ENCODE results near the gene EED. TPM values are rescaled to one million over a fixed set of nuclear protein-coding genes. Genes with fewer than 3 reads are reported as not detected.

The EED gene
- total and polyA plus RNA-seq, 9 of the 15 experiments (the other 6 are each of a cell fraction or from before 2014, with no cell fraction given), result 33.0 to 110 (median 55.1) TPM

GRCh38 chr11:86207413-86207812 is 37.1 kb upstream of the EED start:
- H3K9ac ChIP-seq (ENCODE audit: insufficient read depth in 1 of 2, low read depth in 2 of 2, low read length in 2 of 2), result no peak overlapping the region
- no peaks in the 10 kb centered on the region for H3K27me3 ChIP-seq (ENCODE audit: control insufficient read depth in 2 of 2, insufficient read depth in 2 of 2, low read length in 2 of 2)
- ChIA-PET POLR2A (interaction anchor here (0.6 kb wide), 1 partner anchor 555 kb away, joined by 4 read pairs; no protein-coding TSS in a partner anchor), CTCF (ENCODE audit: low intra/inter-chr PET ratio) (no interaction called here)
- peak; percentile 96 for TF ChIP-seq ZNF583 (CRISPR knock-in tag; IDR thresholded peaks at IDR 0.05)
- TF ChIP-seq, protein P1, sequence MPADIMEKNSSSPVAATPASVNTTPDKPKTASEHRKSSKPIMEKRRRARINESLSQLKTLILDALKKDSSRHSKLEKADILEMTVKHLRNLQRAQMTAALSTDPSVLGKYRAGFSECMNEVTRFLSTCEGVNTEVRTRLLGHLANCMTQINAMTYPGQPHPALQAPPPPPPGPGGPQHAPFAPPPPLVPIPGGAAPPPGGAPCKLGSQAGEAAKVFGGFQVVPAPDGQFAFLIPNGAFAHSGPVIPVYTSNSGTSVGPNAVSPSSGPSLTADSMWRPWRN (IDR thresholded peaks at IDR 0.05; ENCODE audit: low read depth), result no peak
- H3K27ac ChIP-seq (ENCODE audit: extremely low read depth, low read depth, low read length), result no peak overlapping the region
- no peak for FAIRE-seq
- H3K79me2 ChIP-seq (ENCODE audit: control insufficient read depth, insufficient read depth, low read length), result no peaks in the 10 kb centered on the region
- peaks cover 7 to 21% of the 10 kb centered on the region in 2 experiments for H3K4me1 ChIP-seq (replicated peaks in 1 of 2; ENCODE audit: control insufficient read depth in 2 of 2, insufficient read depth in 2 of 2, low read length in 2 of 2)
- no peak for ATAC-seq
- intact Hi-C loops (cut with micrococcal nuclease) (no loop called here), in situ Hi-C loops (cut with MboI) (no loop called here)
- H3K36me3 ChIP-seq (ENCODE audit: control insufficient read depth, insufficient read depth, low read length), result no peaks in the 10 kb centered on the region
- no peaks in the 10 kb centered on the region for H3K9me1 ChIP-seq (ENCODE audit: control insufficient read depth, insufficient read depth, low read length)
- WGBS (ENCODE audit: insufficient coverage, low coverage, missing lambda C conversion rate), result 61% methylated on average over 2 of the region's 2 CpGs
- no TSS peak for BruUV-seq (replicated peaks)
- H3K9me3 ChIP-seq (replicated peaks; ENCODE audit: control insufficient read depth, insufficient read depth, low read depth, low read length), result no peaks in the 10 kb centered on the region
- no peaks in the 10 kb centered on the region for H4K20me1 ChIP-seq (replicated peaks; ENCODE audit: control insufficient read depth, insufficient read depth, low read length)
- H2AFZ ChIP-seq (ENCODE audit: low read depth, low read length), result no peak overlapping the region
- no peak for DNase-seq (ENCODE audit: extremely low read depth in 1 of 4, low spot score in 3 of 4)
- no peak overlapping the region for H3K4me2 ChIP-seq (ENCODE audit: insufficient read depth, low read length)
- no peak overlapping the region for H3K4me3 ChIP-seq

DNA sequence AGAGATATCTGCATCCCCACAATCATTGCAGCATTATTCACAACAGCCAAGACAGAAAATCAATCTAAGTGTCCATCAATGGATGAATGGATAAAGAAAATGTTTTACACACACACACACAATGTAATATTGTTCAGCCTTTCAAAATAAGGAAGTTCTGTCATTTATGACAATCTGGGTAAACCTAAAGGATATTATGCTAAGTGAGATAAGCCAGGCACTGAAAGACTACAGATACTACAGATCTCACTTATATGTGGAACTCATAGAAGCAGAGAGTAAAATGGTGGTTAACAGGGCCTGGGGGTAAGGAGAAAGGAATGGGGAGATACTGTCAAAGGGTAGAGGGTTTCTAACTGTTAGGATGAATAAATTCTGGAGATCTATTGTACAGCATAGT is 36.0 kb upstream of the EED start:
- ATAC-seq (peak; percentile 16; the same call in 1 of the 3 replicates), DNase-seq (ENCODE audit: extremely low read depth in 1 of 4, low spot score in 3 of 4) (no peak), FAIRE-seq (peak; percentile 40)
- Histone ChIP-seq H3K4me3 (no peak overlapping the region), H3K27me3 (ENCODE audit: control insufficient read depth in 2 of 2, insufficient read depth in 2 of 2, low read length in 2 of 2) (no peaks in the 10 kb centered on the region), H2AFZ (ENCODE audit: low read depth, low read length) (no peak overlapping the region), H3K4me1 (replicated peaks in 1 of 2; ENCODE audit: control insufficient read depth in 2 of 2, insufficient read depth in 2 of 2, low read length in 2 of 2) (peaks cover 3 to 13% of the 10 kb centered on the region in 2 experiments; a peak in 3 of 5 replicates), H3K9ac (ENCODE audit: insufficient read depth in 1 of 2, low read depth in 2 of 2, low read length in 2 of 2) (no peak overlapping the region), H3K79me2 (ENCODE audit: control insufficient read depth, insufficient read depth, low read length) (no peaks in the 10 kb centered on the region), H4K20me1 (replicated peaks; ENCODE audit: control insufficient read depth, insufficient read depth, low read length) (no peaks in the 10 kb centered on the region), H3K9me3 (replicated peaks; ENCODE audit: control insufficient read depth, insufficient read depth, low read depth, low read length) (no peaks in the 10 kb centered on the region), H3K9me1 (ENCODE audit: control insufficient read depth, insufficient read depth, low read length) (no peaks in the 10 kb centered on the region), H3K27ac (ENCODE audit: extremely low read depth, low read depth, low read length) (no peak overlapping the region), H3K4me2 (ENCODE audit: insufficient read depth, low read length) (no peak overlapping the region), H3K36me3 (ENCODE audit: control insufficient read depth, insufficient read depth, low read length) (no peaks in the 10 kb centered on the region)
- intact Hi-C loops (cut with micrococcal nuclease), result no loop called here
- ChIA-PET CTCF (ENCODE audit: low intra/inter-chr PET ratio) (no interaction called here), POLR2A (no interaction called here)
- BruUV-seq (replicated peaks), result no TSS peak
- in situ Hi-C loops (cut with MboI), result no loop called here
- TF ChIP-seq ARID1B (IDR thresholded peaks at IDR 0.05) (peak; percentile 53), SMARCE1 (IDR thresholded peaks at IDR 0.05) (peak; percentile 26; the same call in 1 of the 2 replicates), KLF13 (tag; IDR thresholded peaks at IDR 0.05; ENCODE audit: borderline replicate concordance, low read depth) (no peak), MCM2 (IDR thresholded peaks at IDR 0.05; ENCODE audit: low read depth) (no peak), ZNF253 (CRISPR knock-in tag; conservative IDR thresholded peaks at IDR 0.05) (no peak), CTCF (IDR thresholded peaks at IDR 0.05 in 2 of 3, conservative IDR thresholded peaks at IDR 0.05 in 1 of 3; ENCODE audit: insufficient read depth in 2 of 3, low read depth in 1 of 3, low read length in 3 of 3) (no peak), RCOR1 (IDR thresholded peaks at IDR 0.05; ENCODE audit: borderline replicate concordance in 1 of 2, low read depth in 2 of 2, low read length in 2 of 2) (peak in 1 of 2 experiments; percentile 45; a peak in 1 of 4 replicates), PTBP1 (IDR thresholded peaks at IDR 0.05; ENCODE audit: low read depth, low read length) (no peak), KLF10 (CRISPR knock-in tag; IDR thresholded peaks at IDR 0.05) (no peak), WHSC1 (IDR thresholded peaks at IDR 0.05; ENCODE audit: low read length) (no peak), DMBX1 (CRISPR knock-in tag; IDR thresholded peaks at IDR 0.05; ENCODE audit: borderline replicate concordance) (no peak), TAF7 (tag; IDR thresholded peaks at IDR 0.05) (no peak), NCOR1 (IDR thresholded peaks at IDR 0.05) (no peak)
